Testis (tissue), 3 donors: ENCODE data around the gene CFAP77. TPM values are rescaled to one million over a fixed set of nuclear protein-coding genes. Genes with fewer than 3 reads are reported as not detected.

Experiments
- DNase-seq: peaks from one replicate; pipeline ENCODE4 v3.0.0-alpha.2; 2019
- H3K27ac ChIP-seq, 2 donors: fragments of 200-600 bp; sonication (generic); one replicate each; pipeline ENCODE4 v1.5.1; 2019
- H3K27me3 ChIP-seq: fragments of 200-600 bp; sonication (generic); one replicate; pipeline ENCODE4 v1.5.1; 2019
- H3K36me3 ChIP-seq: fragments of 200-600 bp; sonication (generic); one replicate; pipeline ENCODE4 v1.5.1; 2017; ENCODE audit warnings: low read depth; ENCODE audit errors: missing control alignments
- H3K4me1 ChIP-seq: fragments of 200-600 bp; sonication (generic); one replicate; pipeline ENCODE4 v1.5.1; 2019
- H3K4me3 ChIP-seq, 2 donors: fragments of 200-600 bp; sonication (generic); one replicate each; pipeline ENCODE4 v1.5.1; 2017 to 2019
- H3K9me3 ChIP-seq: fragments of 200-600 bp; sonication (generic); one replicate; pipeline ENCODE4 v1.5.1; 2017
- POLR2A ChIP-seq: fragments of 450-650 bp; IDR thresholded peaks from one replicate; pipeline ENCODE4 v1.6.1; 2017; ENCODE audit warnings: antibody characterized with exemption, mild to moderate bottlenecking, moderate library complexity
- whole genome bisulfite sequencing, 2 donors: methylation state at CpG; one replicate each; pipeline ENCODE4 v1.1.5; 2018; 5-methylcytosine and 5-hydroxymethylcytosine counted together
- intact Hi-C: fragments of 100-400 bp; cut with DNase I; formaldehyde crosslinking; loops from one replicate; pipeline ENCODE4 v1.15.1; 2023; ENCODE audit warnings: low total_unique reads
- polyA plus RNA-seq: library from polyadenylated mRNA; stranded (reverse); fragments of 350-450 nt; fragmentation: Illumina TruSeq; extraction: RNeasy Lipid Tissue Mini Kit (QIAGEN cat#74804); gene quantifications from one replicate; pipeline ENCODE4 v1.2.3, GENCODE V29; 2014; ENCODE audit warnings: low read depth, low replicate concordance; ENCODE audit not compliant: insufficient read depth
- total RNA-seq, 2 donors: library from RNA; depleted of rRNA; stranded (reverse); fragments of >200 nt; gene quantifications; one replicate each; pipeline ENCODE4 v1.2.3, GENCODE V29; 2016
- TF ChIP-seq, protein P1 (sequence below), 3 experiments: fragments of 450-650 bp in 2 of 3; fragments of 200-600 bp in 1 of 3; sonication (generic) in 1 of 3; IDR thresholded peaks; one replicate each; pipeline ENCODE4 v1.5.1; 2016 to 2019; ENCODE audit warnings: antibody characterized with exemption in 3 of 3, mild to moderate bottlenecking in 2 of 3, moderate library complexity in 1 of 3

The CFAP77 gene
- total and polyA plus RNA-seq, 3 donors from 2014 or later = 13.6 to 36.2 (median 20.9) TPM

DNA sequence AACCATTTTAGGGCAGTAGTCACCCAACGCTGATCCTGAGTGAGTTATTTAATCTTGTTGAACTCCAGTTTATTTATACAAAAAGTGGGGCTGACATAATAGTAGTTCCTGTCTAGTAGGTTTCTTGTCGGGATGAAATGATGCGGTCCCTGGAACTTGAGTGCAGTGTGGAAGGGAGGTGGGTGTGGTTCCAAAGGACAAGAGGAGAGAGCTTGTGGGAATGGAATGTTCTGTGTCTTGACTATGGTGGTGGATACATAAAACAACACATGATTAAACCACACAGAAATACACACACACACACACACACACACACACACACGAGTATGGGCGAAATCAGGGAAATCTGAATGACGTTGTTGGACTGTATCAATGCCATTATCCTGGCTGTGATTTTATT, 106.3 kb downstream of the CFAP77 start:
- WGBS, 2 donors = 82 to 86% methylated on average over 6 of the region's 6 CpGs
- H3K36me3 ChIP-seq = no peaks in the 10 kb centered on the region
- no peak overlapping the region for H3K4me3 ChIP-seq
- no peak for TF ChIP-seq POLR2A
- TF ChIP-seq, protein P1, sequence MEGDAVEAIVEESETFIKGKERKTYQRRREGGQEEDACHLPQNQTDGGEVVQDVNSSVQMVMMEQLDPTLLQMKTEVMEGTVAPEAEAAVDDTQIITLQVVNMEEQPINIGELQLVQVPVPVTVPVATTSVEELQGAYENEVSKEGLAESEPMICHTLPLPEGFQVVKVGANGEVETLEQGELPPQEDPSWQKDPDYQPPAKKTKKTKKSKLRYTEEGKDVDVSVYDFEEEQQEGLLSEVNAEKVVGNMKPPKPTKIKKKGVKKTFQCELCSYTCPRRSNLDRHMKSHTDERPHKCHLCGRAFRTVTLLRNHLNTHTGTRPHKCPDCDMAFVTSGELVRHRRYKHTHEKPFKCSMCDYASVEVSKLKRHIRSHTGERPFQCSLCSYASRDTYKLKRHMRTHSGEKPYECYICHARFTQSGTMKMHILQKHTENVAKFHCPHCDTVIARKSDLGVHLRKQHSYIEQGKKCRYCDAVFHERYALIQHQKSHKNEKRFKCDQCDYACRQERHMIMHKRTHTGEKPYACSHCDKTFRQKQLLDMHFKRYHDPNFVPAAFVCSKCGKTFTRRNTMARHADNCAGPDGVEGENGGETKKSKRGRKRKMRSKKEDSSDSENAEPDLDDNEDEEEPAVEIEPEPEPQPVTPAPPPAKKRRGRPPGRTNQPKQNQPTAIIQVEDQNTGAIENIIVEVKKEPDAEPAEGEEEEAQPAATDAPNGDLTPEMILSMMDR (IDR thresholded peaks at IDR 0.05) = no peak
- no peaks in the 10 kb centered on the region for H3K9me3 ChIP-seq
- intact Hi-C loops = no loop called here
- H3K4me1 ChIP-seq = no peaks in the 10 kb centered on the region
- DNase-seq = no peak
- no peak overlapping the region for H3K27ac ChIP-seq
- H3K27me3 ChIP-seq = no peaks in the 10 kb centered on the region

DNA sequence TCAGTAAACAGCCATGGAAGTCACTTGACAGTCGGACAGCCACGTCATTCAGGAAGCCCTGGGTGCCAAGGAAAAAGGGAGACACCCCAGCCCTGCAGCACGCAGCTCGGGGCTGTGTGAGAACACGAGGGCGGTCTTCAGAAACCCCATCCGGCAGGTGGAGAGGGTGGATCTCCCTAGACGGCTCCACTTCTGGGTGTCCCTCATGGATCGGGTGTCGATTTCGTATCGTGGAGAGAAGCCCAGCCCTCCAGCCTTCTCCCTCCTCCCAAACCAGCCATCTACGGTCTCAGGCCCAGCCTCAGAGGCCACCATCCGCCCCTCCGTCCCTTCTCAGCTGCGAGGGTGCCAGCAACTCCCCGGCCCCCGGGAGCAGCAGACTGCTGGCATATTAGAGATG, 106.9 kb downstream of the CFAP77 start:
- H3K27me3 ChIP-seq = no peaks in the 10 kb centered on the region
- 77 to 81% methylated on average over 9 to 18 of the region's 18 CpGs for WGBS, 2 donors

DNA sequence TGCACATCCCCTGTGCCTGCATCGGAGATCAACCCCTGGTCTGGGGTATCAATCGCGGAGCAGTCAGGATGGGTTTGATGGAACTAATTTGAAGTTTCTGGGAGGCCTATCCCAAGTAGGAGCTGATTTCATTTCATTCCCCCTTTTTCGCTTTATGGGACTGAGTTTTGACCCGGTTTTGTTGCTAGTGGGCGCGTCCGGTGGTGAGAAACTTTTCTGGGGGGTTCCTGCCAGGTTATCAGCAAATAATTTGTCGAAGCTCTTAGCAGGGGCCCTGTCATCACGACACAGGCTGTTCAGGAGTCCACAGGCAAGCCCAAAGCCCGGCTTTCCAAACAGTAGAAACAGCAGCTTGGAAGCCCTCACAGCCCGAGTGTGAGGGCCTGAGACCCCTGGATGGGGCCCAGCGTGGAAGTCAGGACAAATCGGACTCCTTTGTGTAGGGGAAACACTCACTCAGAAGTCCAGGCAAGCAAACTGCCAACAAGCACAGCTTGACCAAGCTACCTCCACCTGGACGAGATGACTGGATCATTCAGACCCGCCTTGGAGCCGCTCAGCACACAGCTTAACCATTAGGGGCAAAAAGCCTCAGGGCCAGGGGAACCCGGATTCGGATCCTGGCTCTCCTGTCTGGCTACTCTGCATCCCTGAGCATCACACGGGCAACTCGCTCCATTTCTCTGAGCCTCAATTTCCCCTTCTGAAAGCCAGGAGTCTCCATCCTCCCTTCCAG, 108.0 kb downstream of the CFAP77 start:
- H3K27me3 ChIP-seq = no peaks in the 10 kb centered on the region
- H3K4me3 ChIP-seq = no peak overlapping the region
- H3K4me1 ChIP-seq = no peaks in the 10 kb centered on the region
- no peaks in the 10 kb centered on the region for H3K36me3 ChIP-seq
- no peak for DNase-seq
- intact Hi-C loops = no loop called here
- no peak overlapping the region for H3K27ac ChIP-seq
- TF ChIP-seq POLR2A = no peak
- TF ChIP-seq, protein P1 (IDR thresholded peaks at IDR 0.05) = no peak
- H3K9me3 ChIP-seq = no peaks in the 10 kb centered on the region
- WGBS, 2 donors = 72 to 75% methylated on average over 19 to 21 of the region's 21 CpGs

More for the DNA sequence above, 106.9 kb downstream of the CFAP77 start:
- Histone ChIP-seq H3K27ac (no peak overlapping the region), H3K9me3 (no peaks in the 10 kb centered on the region), H3K36me3 (no peaks in the 10 kb centered on the region), H3K4me1 (no peaks in the 10 kb centered on the region), H3K4me3 (no peak overlapping the region)
- intact Hi-C loops = no loop called here
- no peak for TF ChIP-seq POLR2A
- TF ChIP-seq, protein P1 (IDR thresholded peaks at IDR 0.05) = no peak
- DNase-seq = no peak

DNA sequence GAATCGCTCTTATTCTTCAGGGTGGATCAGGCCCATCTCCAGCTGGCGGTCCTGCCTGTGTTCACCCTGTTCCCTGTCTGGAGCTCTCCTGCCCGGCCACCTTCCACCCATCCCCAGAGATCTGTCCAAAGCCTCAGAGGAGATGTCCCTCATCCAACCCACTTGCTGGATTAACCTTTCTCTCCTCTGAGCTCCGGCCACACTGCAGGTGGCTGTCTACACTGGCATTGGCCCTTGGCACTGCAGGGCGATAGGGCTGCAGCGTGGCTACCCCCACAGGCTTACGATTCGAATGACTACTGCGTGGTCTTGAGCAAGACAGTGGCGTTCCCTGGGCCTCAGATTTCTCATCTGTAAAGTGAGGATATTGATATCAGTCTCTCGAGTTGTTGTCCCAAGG, 108.6 kb downstream of the CFAP77 start:
- WGBS, 2 donors = 79 to 85% methylated on average over 11 of the region's 11 CpGs
- no peak overlapping the region for H3K4me3 ChIP-seq
- no peaks in the 10 kb centered on the region for H3K27me3 ChIP-seq
- no peak overlapping the region for H3K27ac ChIP-seq
- no peaks in the 10 kb centered on the region for H3K4me1 ChIP-seq
- intact Hi-C loops = no loop called here
- no peaks in the 10 kb centered on the region for H3K36me3 ChIP-seq
- DNase-seq = no peak
- no peaks in the 10 kb centered on the region for H3K9me3 ChIP-seq
- TF ChIP-seq, protein P1 (IDR thresholded peaks at IDR 0.05) = no peak
- no peak for TF ChIP-seq POLR2A

DNA sequence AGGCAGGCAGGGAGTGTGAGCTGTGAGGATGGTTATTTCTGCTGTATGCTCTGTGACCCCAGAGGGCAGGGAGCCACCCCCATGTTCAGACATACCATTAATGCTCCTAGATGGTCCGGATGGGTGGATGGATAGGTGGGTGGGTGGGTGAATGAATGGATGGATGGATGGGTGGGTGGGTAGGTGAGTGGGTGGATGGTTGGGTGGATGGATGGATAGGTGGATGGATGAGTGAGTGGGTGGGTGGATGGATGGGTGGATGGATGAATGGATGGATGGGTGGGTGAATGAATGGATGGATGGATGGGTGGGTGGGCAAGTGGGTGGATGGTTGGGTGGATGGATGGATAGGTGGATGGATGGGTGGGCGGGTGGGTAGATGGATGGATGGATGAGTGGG, 109.0 kb downstream of the CFAP77 start:
- H3K27me3 ChIP-seq = no peaks in the 10 kb centered on the region
- 54 to 71% methylated on average over 2 of the region's 2 CpGs for WGBS, 2 donors
- no peaks in the 10 kb centered on the region for H3K4me1 ChIP-seq

More for the DNA sequence above, 109.0 kb downstream of the CFAP77 start:
- Histone ChIP-seq H3K27ac (no peak overlapping the region), H3K4me3 (no peak overlapping the region), H3K36me3 (no peaks in the 10 kb centered on the region), H3K9me3 (no peaks in the 10 kb centered on the region)
- intact Hi-C loops = no loop called here
- TF ChIP-seq, protein P1 (IDR thresholded peaks at IDR 0.05) = no peak
- TF ChIP-seq POLR2A = no peak
- no peak for DNase-seq
